HCEC 1CT (cell line): ENCODE results near the gene INTS15.

Experiments
- DNase-seq: peaks from one replicate; pipeline ENCODE4 v3.0.0-alpha.2; 2017

INTS15 gene

DNA sequence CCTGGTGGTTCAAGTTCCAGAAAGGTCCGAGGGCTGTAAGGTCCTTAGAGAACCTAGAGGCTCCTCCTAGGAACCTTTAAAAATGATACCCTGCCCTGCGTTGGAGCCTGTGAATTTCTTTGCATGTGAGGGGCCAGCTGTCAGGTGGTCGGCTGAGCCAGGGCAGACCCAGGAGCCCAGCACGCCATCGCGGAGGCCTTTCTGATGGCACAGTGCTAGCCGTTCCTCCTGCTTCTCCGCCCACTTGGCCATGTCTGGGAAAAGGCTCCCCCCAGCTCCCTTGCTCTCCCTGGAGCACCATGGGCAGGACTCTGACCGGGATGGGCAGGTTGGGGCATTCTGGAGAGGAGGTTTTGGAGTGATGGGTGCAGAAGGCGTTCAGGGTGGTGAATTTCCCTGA is 54.9 kb downstream of the INTS15 start:
- DNase-seq = no peak

DNA sequence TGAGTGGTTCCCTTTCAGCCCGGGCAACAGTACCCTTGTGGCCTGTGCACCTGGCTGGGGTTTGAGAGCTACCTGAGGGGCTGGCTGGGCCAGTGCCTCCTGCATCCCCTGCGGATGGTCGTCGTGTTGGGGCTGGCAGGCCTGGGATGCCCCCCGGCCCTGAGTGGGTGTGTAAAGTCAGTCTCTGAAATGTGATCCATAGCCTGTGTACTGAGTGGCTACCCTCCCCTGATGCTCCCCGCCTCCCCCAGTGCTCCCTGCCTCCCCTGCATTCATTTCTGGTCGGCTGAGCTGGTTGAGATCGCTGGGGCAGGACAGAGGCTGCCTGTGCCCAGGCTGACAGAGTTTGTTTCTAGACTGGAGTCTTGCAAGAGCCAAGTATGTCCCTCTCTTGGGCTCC is 56.6 kb downstream of the INTS15 start:
- no peak for DNase-seq

GRCh38 chr7:6647080-6647479 is 57.3 kb downstream of the INTS15 start:
- DNase-seq = no peak

- DNase-seq = no peak
Observed at GRCh38 chr7:6647541-6647940, 57.7 kb downstream of the INTS15 start.

- no peak for DNase-seq
Observed at GRCh38 chr7:6648066-6648814, 58.4 kb downstream of the INTS15 start.

DNA sequence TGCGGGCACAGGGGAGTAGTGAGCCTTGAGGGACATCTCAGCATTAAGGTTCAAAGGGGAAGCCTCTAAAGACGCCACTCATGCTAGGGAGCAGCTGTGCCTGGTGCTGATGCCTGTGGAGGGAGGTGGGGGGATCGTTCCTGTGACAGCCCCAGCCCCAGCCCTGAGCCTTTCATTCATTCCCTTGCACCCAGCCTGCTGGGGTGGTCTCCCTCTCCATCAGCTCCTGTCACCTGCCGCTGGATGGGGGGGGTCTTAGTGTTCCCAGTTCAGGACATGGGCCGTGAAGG is 58.9 kb downstream of the INTS15 start:
- no peak for DNase-seq

DNA sequence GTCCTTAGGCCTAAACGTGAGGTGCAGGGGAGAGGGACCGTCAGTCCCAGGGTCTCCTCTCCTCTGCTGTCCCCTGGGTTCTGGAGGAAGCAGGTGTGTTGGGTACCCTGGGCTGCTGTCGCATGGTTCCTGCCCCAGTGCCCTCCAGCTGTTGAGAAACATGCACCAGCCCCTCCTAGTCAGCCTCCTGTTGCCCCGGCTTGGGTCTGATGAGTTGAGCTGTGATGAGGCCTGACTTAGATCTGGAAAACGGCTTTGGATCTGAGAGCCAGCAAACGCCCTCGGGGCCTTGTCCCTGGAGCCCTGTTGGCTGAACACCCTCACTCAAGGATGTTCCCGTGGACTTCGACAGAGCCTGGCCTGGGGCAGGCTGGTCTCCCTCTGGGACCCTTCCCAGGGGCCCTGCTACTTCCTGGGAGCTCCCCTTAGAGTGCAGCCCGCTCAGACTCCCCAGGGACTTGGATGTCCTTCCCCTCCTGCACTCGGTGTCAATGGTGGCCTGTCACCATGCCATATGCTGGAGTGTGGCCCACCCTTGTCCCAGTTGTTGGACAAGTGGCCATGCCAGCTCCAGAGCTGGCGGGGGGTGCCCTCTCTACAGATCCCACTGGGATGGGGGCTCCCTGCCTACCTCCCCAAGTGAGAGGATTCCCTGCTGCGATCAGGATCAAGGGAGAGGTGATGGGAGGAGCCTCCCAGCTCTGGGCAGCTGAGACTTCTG is 59.6 kb downstream of the INTS15 start:
- DNase-seq = no peak

- no peak for DNase-seq
Observed at GRCh38 chr7:6650086-6650485, 60.3 kb downstream of the INTS15 start.

GRCh38 chr7:6650521-6651011 is 60.7 kb downstream of the INTS15 start:
- no peak for DNase-seq

DNA sequence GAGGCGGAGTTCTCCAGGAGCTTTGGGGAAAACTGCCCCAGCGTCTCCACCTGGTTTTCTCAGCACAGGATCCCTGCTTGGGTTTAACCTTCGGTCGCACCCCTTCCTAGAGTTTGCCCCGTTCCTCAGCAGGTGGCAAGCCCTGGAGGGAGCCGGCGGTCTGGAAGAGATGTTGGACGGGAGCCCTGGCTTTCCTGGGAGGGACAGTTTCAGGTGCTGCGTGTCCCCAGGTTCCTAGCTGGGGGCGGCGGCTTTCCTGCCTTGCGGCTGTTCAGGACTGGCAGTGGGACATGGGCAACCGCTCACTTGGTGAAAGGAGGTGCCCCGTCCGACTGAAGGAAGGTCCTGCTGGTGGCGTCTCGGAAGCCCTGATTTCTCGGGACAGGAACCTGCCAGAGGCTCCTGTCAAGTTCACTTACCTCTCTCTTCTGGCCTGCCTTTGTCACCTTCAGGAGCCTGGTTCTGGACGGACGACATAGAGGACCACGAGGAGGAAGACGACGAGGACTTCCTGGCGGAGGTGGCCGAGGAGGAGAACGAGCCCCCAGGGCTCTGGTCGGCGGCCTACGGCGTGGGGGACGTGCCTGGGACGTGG is 62.1 kb downstream of the INTS15 start:
- no peak for DNase-seq

GRCh38 chr7:6652446-6653011 is 62.7 kb downstream of the INTS15 start:
- DNase-seq = no peak

DNA sequence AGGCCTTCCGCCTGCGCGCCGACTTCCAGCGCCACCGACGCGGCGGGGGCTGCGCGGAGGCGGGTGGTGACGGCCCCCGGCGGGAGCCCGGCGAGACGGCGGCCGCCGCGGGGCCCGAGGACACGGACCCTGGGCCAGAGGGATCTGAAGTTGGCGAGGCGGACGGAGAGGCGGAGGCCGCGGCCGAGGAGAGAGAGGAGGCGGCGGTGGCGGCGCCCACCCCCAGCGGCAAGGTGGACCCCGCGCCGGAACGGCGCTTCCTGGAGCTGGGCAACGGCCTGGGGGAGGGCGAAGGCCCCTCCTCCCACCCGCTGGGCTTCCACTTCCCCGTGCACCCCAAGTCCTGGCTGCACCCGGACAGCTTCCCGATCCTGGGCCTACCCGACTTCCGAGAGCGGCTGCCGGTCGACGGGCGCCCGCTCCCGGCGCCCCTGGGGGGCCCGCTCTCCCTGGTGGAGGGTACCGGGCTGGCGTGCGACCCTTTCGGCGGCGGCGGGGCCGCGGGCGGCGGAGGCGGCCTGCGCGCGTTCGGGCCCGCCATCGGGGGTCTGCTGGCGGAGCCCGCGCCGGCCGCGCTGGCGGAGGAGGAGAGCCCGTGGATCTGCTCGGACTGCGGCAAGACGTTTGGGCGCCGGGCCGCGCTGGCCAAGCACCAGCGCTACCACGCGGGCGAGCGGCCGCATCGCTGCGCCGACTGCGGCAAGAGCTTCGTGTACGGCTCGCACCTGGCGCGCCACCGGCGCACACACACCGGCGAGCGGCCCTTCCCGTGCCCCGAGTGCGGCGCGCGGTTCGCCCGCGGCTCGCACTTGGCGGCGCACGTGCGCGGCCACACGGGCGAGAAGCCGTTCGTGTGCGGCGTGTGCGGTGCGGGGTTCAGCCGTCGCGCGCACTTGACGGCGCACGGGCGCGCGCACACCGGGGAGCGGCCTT is 63.5 kb downstream of the INTS15 start:
- DNase-seq = no peak

- no peak for DNase-seq
Observed at GRCh38 chr7:6654113-6654841, 64.5 kb downstream of the INTS15 start.

DNA sequence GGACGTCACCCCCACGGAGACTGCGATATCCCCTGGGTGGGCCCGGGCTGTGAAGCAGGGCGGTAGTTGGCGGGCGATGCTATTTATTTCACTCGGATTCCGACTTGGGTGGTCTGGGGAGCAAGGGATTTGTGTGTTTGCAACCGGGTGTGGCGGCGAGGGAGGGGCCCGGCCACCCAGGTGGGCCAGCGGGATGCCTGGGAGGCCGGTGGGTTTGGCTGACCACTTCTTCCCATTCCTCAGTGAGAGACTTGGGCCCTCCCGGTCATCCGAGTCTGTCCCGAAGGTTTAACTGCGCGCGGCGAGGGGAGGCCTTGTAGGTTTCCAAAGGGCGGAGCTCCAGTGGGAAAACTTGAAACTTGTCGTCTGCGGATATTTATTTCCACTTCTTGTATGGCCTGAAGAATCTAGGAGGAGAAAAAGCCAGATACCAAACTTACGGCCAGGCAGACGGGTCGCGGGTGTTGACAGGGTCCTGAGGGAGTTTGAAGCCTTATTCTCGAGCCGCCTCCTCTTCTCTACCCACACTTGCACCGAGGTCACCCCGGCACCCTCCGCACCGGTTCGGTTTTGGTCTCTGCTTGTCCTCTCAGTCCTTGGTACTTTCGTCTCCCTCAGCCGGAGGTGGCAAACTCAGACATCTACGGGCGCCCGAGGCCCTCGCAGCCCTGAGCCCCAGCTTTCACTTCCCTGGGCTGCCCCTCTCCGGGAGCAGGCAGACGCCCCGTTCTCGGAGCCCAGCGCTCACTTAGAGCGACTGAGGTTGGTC is 65.2 kb downstream of the INTS15 start:
- no peak for DNase-seq

GRCh38 chr7:6655636-6656385 is 66.0 kb downstream of the INTS15 start:
- DNase-seq = no peak

- no peak for DNase-seq
Observed at GRCh38 chr7:6656413-6656812, 66.6 kb downstream of the INTS15 start.
